GM21360 (cell line): ENCODE results near the gene RNASEH2C.
"Not testable (repeated sequence)": the region's sequence is repeated elsewhere in the genome, so short reads cannot be mapped to it uniquely, and the experiment has no call there.

Source experiments
- ATAC-seq: cut with Tn5 transposase; IDR thresholded peaks from one replicate; pipeline ENCODE4 v1.9.1; 2021; ENCODE audit warnings: mild to moderate bottlenecking, moderate library complexity; ENCODE audit not compliant: unreplicated experiment

Gene RNASEH2C

DNA sequence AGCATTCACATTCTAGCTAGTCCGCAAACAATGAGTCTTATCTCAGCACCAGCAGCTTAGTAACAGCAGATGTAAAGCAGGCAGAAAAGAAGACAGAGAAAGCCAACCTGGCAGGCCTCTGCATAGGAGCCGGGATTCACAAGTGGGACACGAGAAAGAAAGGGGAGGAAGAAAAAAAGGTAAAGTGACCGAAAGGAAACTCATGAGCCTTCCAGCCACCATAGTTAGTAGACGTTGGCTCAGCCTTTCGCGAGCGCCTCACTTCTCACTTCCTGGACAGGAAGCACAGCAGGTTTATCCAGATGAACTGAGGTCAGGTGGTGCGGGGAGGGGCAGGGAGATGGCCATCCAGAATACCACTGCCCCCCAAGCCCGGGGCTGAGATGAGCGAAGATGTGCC lies 28.2 kb downstream of the RNASEH2C start:
- no peak for ATAC-seq

DNA sequence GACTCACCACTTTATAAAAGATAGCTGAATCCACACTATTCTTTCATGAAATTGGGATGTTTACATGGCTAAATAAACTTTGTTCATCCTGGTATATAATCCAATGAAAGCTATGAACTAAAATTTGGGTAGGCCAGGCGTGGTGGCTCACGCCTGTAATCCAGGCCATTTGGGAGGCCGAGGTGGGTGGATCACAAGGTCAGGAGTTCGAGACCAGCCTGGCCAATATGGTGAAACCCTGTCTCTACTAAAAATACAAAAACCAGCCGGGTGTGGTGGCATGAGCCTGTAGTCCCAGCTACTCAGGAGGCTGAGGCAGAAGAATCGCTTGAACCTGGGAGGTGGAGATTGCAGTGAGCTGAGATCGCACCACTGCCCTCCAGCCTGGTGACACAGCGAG lies 28.8 kb downstream of the RNASEH2C start:
- ATAC-seq, result not testable (repeated sequence)

DNA sequence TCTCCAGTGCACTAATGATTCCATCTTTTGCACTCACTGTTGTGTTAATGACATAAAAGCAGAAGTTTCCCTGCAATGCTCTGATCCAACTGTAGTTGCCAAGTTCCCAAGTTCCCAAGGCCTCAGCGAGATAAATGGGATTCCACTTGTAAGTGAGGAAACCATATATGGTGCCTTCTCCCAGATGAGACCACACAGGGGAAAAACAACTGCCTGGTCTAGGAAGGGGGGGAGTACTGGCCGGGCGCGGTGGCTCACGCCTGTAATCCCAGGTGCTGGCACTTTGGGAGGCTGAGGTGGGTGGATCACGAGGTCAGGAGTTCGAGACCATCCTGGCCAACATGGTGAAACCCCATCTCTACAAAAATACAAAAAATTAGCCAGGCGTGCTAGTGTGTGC lies 34.6 kb downstream of the RNASEH2C start:
- no peak for ATAC-seq

DNA sequence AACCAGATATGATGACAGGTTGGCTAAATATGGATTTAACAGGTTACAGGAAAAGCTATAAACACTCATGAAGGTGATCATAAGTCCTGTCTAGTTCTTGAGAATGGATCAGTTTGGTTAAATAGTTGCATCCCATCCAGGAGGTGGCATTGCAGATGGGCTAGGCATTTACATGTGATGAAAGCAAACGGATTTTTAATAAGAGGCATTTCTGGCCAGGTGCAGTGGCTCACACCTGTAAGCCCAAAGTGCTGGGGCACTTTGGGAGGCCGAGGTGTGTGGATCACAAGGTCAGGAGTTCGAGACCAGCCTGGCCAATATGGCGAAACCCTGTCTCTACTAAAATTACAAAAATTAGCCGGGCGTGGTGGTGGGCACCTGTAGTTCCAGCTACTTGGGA lies 37.1 kb downstream of the RNASEH2C start:
- ATAC-seq, result not testable (repeated sequence)

DNA sequence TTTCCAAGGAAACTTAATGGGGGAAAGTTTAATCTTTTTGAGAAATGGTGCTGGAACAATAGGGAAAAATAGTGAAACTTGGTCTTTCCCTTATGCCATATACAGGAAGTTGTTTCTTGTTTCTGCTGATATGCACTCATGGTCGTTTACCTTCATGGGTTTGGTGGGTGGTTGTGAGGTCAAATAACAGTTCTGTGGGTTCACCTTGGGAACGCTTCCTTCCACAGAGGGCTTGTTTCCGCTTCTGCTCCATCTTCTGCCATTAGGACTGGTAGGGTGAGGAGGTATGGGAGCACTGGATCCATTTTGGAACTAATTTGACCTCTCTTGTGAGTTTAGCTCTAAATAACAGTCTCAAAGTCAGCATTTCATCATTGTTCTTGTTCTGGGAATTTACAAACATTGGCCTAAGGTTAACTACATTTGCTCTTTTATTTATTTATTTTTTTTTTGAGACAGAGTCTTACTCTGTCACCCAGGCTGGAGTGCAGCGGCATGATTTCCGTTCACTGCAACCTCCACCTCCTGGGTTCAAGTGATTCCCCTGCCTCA lies 40.3 kb downstream of the RNASEH2C start:
- no peak for ATAC-seq

DNA sequence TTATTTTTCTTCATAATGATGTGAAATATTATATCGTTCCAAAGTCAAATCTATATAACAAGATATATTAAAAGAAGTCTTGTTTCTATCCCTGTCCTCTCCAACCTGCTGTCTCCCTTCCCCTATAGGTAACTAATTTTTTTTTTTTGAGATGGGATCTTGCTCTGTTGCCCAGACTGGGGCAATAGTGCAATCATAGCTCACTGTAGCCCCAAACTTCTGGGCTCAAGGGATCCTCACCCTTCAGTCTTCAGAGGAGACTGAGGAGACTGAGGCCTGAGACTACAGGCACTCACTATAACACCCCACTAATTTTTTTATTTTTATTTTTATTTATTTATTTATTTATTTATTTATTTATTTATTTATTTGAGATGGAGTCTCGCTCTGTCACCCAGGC lies 47.6 kb downstream of the RNASEH2C start:
- ATAC-seq, result no peak

DNA sequence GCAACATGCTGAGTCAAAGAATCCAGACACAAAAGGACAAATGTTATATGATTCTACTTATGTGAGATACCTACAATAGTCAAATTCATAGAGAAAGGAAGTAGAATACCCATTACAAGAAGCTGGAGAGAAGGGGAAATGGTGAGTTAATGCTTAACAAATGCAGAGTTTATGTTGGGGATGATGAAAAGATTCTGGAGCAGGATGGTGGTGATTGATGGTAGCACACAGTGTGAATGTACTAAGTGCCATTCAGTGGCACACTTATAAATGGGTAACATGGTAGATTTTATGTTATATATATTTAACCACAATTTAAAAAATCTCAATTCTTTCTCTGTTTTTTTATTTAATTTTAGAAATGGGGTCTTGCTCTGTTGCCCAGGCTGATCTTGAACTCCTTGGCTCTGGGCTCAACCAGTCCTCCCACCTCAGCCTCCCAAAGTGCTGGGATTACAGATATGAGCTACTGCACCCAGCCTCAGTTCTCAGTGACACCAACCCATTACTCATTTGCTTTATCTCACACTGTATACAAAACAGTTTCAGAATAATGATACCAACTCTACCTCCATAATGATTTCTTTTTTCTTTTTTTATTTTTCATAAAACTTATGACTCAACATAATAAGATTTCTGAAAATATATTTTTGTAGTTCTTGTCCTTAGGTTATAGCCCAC lies 48.3 kb downstream of the RNASEH2C start:
- ATAC-seq, result no peak
